Central memory CD8-positive, alpha-beta T cell (primary cell): ENCODE measurements around the gene TMEM45A.
"Not testable (repeated sequence)": the region's sequence is repeated elsewhere in the genome, so short reads cannot be mapped to it uniquely, and the experiment has no call there.

Experiments used
- ATAC-seq: fragments of 150-1000 bp; cut with Tn5 transposase; replicated peaks from 2 replicates; pipeline ENCODE4 v1.10.0; 2022; ENCODE audit warnings: mild to moderate bottlenecking, moderate FRiP score, moderate number of reproducible peaks; ENCODE audit not compliant: poor library complexity, severe bottlenecking; ENCODE audit errors: extremely low read depth
- DNase-seq, 2 donors: peaks; one replicate each; pipeline ENCODE4 v3.0.0; 2021; ENCODE audit warnings: low spot score in 2 of 2
- H3K27ac Mint-ChIP-seq: one replicate; pipeline ENCODE4 v1.8.0; 2022; ENCODE audit warnings: low read depth, mild to moderate bottlenecking, moderate library complexity, mixed read lengths
- H3K27me3 Mint-ChIP-seq: one replicate; pipeline ENCODE4 v1.8.0; 2022; ENCODE audit warnings: mixed read lengths
- H3K36me3 Mint-ChIP-seq: one replicate; pipeline ENCODE4 v1.8.0; 2022; ENCODE audit warnings: mild to moderate bottlenecking, moderate library complexity, mixed read lengths; ENCODE audit not compliant: insufficient read depth
- H3K4me1 Mint-ChIP-seq: one replicate; pipeline ENCODE4 v1.8.0; 2022; ENCODE audit warnings: mixed read lengths
- H3K4me3 Mint-ChIP-seq: one replicate; pipeline ENCODE4 v1.8.0; 2022; ENCODE audit warnings: mild to moderate bottlenecking, moderate library complexity, mixed read lengths
- H3K9me3 Mint-ChIP-seq: one replicate; pipeline ENCODE4 v1.8.0; 2022; ENCODE audit warnings: mixed read lengths

TMEM45A gene

DNA sequence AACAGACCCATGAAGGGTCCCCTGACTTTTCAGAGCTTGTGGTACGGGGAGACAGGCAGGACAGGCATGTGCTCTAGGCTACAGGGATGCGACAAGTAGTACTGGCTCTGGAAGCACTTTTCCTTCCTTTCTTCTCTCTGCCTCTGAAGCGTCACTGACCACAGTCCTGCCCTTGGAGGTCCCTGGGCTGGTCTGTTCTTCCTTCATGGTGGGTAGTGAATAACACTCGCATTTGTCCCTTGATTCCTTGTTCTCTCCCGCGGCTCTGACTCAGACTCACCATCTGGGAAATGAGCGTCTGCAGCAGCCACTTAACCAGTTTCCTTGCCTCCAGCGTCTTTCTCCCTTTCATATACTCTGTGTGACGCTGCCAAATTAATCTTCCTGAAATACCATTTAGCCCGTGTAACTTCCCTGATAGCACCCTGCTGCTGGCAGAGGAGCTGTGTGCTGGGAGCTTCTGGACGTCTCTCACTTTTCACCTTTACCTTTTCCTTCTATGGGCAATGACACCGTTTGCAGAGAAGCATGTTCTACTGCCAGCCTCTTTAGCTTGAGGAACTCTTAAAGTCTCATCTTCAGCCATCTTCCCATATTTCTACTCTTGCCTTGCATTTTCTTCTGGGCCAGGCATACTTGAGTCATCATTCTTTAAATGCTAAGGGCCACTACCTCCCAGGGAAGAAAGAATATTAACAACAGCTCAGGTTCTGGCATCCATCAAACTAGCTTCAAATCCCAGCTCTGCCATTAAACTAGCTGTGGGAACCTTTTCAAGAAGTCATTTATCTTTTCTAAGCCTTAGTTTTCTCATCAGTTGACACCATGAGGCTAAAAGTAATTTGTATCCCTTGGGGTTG, 33.6 kb downstream of the TMEM45A start:
- peaks cover 26% of the 10 kb centered on the region for H3K27me3 Mint-ChIP-seq
- no peak overlapping the region for H3K4me3 Mint-ChIP-seq
- H3K9me3 Mint-ChIP-seq: no peaks in the 10 kb centered on the region
- H3K36me3 Mint-ChIP-seq: no peaks in the 10 kb centered on the region
- no peaks in the 10 kb centered on the region for H3K4me1 Mint-ChIP-seq
- DNase-seq (no peak), ATAC-seq (no peak)
- H3K27ac Mint-ChIP-seq: no peak overlapping the region

DNA sequence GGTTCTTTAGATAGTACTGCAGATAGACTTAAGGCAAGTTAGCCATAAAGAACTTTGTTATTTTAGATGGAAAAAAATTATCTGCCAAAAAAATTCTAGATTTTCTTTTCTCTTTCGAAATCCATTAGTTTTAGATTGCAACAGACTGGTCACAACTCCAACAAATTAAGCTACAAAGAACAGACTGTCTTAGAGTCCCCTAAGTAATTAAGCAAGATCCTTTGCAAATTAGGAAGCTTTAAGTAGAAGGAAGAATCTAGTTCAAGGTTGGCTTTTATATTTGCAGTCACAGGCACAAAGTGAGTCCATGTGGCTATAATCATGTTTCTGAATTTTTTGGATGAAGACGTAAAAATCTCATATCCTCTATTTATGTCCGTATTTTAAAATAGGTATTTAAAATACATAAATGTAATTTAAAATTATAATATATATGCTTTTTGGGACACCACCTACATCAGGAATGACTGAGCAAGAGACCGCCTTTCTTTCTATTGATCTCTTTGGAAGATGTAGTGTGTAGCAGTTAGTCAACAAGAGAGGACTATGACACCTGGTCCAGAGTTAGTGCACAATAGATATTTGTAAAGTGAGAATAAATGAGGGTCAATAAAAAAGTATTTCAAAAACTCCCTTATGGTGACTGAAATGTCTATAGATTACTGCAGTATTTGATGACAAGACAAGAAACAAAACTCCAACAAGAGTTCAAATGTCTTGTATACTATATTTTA, 34.4 kb downstream of the TMEM45A start:
- no peaks in the 10 kb centered on the region for H3K36me3 Mint-ChIP-seq
- no peaks in the 10 kb centered on the region for H3K4me1 Mint-ChIP-seq
- H3K27ac Mint-ChIP-seq: no peak overlapping the region
- H3K4me3 Mint-ChIP-seq: no peak overlapping the region
- peaks cover 26% of the 10 kb centered on the region for H3K27me3 Mint-ChIP-seq
- ATAC-seq (no peak), DNase-seq (no peak)
- H3K9me3 Mint-ChIP-seq: no peaks in the 10 kb centered on the region

DNA sequence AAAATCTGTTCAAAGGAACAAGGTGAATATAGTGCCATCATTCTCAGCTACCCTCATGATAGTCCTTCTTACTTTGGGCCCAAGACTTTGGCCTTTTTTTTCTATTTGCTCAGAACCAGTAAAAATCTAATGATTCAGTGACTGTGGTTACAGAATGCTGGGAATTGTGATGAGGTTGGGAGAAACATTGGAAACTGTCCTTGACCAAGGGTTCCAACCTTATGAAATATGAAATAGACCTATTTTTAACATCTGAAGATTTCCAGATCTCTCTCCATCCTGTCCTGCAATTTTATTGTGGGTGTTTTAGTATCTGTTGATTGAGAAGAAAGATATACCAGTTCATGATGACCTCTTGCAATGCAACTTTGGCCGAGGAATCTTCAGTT, 34.9 kb downstream of the TMEM45A start:
- ATAC-seq: no peak
- Mint-ChIP-seq H3K27me3 (peaks cover 26% of the 10 kb centered on the region), H3K27ac (no peak overlapping the region), H3K4me3 (no peak overlapping the region), H3K4me1 (no peaks in the 10 kb centered on the region), H3K9me3 (no peaks in the 10 kb centered on the region), H3K36me3 (no peaks in the 10 kb centered on the region)
- DNase-seq: no peak

DNA sequence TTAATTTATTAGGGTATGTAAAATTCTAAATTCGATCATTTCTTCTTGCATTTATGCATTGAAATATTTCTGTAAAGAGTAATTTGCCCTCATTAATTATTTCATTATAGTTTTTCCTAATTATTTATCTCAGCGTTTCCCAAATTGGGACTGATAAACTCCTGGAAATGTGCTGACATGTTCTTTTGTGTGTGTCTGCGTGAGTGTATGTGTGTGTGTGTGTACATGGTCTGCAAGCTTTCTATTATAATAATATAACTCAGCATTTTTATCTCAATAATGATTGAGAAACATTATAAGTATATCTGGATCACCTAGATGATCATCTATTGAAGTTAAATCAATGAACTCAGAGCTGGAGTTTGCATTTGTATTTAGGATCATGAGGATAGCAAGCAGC, 38.7 kb downstream of the TMEM45A start:
- DNase-seq (no peak), ATAC-seq (no peak)
- H3K4me3 Mint-ChIP-seq: no peak overlapping the region
- H3K9me3 Mint-ChIP-seq: no peaks in the 10 kb centered on the region
- no peak overlapping the region for H3K27ac Mint-ChIP-seq
- no peaks in the 10 kb centered on the region for H3K4me1 Mint-ChIP-seq
- H3K36me3 Mint-ChIP-seq: no peaks in the 10 kb centered on the region
- H3K27me3 Mint-ChIP-seq: peaks cover 5% of the 10 kb centered on the region

DNA sequence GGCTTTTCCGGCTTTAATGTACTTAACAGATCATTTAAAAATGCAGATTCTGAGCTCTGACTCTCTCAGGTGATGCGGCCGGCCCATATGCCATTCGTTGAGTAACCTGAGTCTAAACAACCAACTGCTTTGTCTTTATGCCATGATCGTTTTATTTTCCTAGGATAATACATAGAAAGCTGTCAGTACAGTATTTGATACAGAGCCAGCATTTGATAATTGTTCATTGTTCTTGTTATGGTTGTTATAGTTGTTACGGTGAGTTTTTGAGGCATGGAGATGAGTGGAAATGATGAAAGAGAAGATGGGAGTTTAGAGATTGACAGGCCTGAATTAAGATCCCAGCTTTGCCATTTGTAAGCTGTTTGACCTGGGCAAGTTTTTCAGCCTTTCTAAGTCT, 40.0 kb downstream of the TMEM45A start:
- H3K27me3 Mint-ChIP-seq: peaks cover 5% of the 10 kb centered on the region
- no peaks in the 10 kb centered on the region for H3K4me1 Mint-ChIP-seq
- no peaks in the 10 kb centered on the region for H3K9me3 Mint-ChIP-seq
- no peak overlapping the region for H3K4me3 Mint-ChIP-seq
- ATAC-seq: no peak
- DNase-seq: no peak
- H3K36me3 Mint-ChIP-seq: no peaks in the 10 kb centered on the region
- no peak overlapping the region for H3K27ac Mint-ChIP-seq

DNA sequence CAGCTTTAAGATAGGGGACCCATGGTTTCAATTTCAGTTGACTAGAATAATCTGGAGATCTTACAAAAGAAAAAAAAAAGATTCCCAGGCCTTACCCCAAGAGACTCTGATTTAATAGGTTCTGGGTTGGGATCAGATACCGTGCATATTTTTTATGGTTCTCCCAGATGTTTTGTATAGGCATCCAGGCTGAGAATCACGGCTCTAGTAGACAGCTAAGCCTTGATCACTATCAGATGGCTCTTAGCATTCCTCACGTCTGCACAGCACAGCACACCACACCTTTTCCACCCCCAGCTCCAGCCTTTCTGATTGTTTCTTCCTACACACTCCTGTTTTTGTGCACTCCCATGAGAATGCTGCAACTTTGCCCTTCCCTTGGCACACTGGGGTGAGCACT, 40.8 kb downstream of the TMEM45A start:
- Mint-ChIP-seq H3K36me3 (no peaks in the 10 kb centered on the region), H3K27me3 (peaks cover 10% of the 10 kb centered on the region), H3K4me1 (no peaks in the 10 kb centered on the region), H3K27ac (no peak overlapping the region), H3K4me3 (no peak overlapping the region), H3K9me3 (no peaks in the 10 kb centered on the region)
- ATAC-seq (no peak), DNase-seq (no peak)

DNA sequence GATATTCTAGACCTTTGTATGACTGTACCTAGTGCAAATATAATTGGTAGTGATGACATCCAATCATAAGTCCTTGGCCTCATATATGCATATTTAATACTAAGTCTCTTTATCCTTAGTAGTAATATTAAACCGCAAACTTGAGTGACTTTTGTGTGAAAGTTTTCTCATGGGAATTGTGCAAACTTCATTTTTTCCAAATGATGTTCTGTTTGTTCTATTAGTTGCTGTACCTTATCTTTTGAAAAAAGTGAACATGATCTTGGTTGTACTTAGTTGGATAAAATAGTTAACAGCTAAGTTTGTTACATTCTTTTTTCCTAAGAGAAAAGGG, 43.2 kb downstream of the TMEM45A start:
- no peak overlapping the region for H3K4me3 Mint-ChIP-seq
- no peaks in the 10 kb centered on the region for H3K36me3 Mint-ChIP-seq
- H3K9me3 Mint-ChIP-seq: no peaks in the 10 kb centered on the region
- H3K27ac Mint-ChIP-seq: no peak overlapping the region
- no peak for ATAC-seq
- no peaks in the 10 kb centered on the region for H3K4me1 Mint-ChIP-seq
- no peak for DNase-seq
- H3K27me3 Mint-ChIP-seq: peaks cover 10% of the 10 kb centered on the region

DNA sequence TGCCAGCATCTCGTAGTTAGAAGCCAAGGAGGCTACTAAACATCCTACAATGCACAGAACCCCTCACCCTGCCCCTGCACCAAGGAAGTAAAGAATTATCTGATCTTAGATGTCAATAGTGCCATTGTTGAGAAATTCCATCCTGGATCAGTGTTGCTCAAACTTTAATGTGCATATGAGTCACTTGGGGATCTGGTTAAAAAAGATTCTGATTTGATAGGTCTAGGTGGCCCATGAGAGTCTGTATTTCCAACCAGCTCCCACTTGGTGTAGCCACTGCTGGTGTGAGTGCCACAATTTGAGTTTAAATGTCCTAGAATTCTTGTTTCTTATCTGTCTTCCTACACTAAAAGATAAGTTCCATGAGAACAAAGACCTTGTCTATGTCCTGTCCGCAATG, 43.7 kb downstream of the TMEM45A start:
- Mint-ChIP-seq H3K9me3 (no peaks in the 10 kb centered on the region), H3K4me3 (no peak overlapping the region), H3K27me3 (peaks cover 10% of the 10 kb centered on the region), H3K4me1 (no peaks in the 10 kb centered on the region), H3K36me3 (no peaks in the 10 kb centered on the region), H3K27ac (no peak overlapping the region)
- ATAC-seq (no peak), DNase-seq (no peak)

DNA sequence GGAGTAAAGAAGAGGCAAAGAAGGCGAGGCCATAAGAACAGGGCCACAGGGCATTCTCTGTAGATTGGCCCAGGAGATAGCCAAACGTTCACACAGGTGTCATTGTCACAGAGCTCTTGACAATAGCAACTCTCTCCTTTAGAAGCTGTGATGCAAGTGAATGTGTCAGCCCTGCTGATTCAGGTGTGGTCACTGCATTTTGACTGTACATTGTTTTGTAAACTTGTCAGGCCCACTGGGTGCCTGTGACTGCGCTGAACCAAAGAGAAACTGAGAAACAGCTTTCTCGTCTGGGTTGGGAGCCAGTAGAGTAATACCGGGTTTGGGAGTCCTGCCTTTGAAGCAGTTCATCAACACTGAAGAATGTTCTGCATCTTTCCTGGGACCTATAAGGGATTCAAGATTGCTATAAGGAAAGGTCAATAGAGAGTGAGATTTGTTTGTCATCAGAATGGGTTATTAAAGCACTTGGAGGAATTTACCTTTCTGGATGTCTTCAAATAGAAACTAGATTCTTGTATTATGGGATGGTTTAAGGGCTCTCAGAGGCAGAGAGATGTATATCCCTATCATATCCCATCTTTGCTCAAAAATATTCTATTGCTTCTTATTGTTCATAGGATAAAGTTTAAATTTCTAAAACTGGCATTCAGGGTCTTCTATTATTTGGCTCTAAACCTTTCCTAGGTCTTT, 45.4 kb downstream of the TMEM45A start:
- ATAC-seq: no peak
- Mint-ChIP-seq H3K27me3 (peaks cover 10% of the 10 kb centered on the region), H3K9me3 (no peaks in the 10 kb centered on the region), H3K4me3 (no peak overlapping the region), H3K4me1 (no peaks in the 10 kb centered on the region), H3K36me3 (no peaks in the 10 kb centered on the region), H3K27ac (no peak overlapping the region)
- no peak for DNase-seq

DNA sequence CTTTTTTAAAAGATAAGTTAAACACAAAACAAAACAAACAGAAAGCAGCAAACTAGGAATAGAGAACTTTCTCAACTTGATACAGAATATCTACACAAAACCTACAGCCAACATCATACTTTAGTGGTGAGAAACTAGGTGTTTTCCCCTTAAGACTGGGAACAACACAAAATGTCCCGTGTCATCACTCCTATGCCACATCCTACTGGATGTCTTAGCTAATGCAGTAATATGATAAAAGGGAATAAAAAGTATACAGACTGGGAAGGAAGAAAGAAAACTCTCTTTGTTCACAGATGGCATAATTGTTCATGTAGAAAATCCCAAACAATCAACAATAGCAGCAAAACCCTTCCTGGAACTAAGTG, 45.9 kb downstream of the TMEM45A start:
- Mint-ChIP-seq H3K36me3 (no peaks in the 10 kb centered on the region), H3K27ac (no peak overlapping the region), H3K27me3 (peaks cover 10% of the 10 kb centered on the region), H3K4me3 (no peak overlapping the region), H3K9me3 (no peaks in the 10 kb centered on the region), H3K4me1 (no peaks in the 10 kb centered on the region)
- DNase-seq (no peak), ATAC-seq (no peak)

DNA sequence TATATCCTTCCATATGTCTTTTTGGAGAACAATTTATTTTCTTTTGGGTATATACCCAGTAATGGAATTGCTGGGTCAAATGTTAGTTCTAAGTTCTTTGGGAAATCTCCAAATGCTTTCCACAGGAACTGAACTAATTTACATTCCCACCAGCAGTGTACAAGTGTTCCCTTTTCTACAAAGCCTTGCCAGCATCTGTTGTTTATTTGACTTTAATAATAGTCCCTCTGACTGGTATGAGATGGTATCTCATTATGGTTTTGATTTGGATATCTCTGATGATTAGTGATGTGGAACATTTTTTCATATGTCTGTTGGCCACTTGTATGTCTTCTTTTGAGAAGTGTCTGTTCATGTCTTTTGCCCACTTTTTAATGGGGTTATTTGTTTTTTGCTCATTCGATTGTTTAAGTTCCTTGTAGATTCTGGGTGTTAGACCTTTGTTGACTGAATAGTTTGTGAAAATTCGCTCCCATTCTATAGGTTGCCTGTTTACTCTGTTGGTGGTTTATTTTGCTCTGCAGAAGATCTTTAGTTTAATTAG, 48.4 kb downstream of the TMEM45A start:
- H3K27ac Mint-ChIP-seq: no peak overlapping the region
- H3K36me3 Mint-ChIP-seq: no peaks in the 10 kb centered on the region
- DNase-seq (no peak), ATAC-seq (no peak)
- no peaks in the 10 kb centered on the region for H3K9me3 Mint-ChIP-seq
- peaks cover 24% of the 10 kb centered on the region for H3K27me3 Mint-ChIP-seq
- no peak overlapping the region for H3K4me3 Mint-ChIP-seq
- no peaks in the 10 kb centered on the region for H3K4me1 Mint-ChIP-seq

DNA sequence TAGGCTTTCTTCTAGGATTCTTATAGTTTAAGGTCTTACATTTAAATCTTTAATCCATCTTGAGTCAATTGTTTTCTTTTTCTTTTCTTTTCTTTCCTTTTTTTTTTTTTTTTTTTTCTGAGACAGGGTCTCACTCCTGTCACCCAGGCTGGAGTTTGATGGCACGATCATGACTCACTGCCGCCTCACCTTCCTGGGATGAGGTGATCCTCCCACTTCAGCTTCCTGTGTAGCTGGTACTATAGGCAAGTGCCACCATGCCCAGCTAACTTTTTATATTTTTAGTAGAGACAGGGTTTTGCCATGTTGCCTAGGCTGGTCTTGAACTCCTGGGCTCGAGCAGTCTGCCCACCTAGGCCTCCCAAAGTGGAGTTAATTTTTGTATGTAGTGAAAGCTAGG, 49.0 kb downstream of the TMEM45A start:
- not testable (repeated sequence) for H3K27ac Mint-ChIP-seq, H3K36me3 Mint-ChIP-seq, DNase-seq, H3K4me1 Mint-ChIP-seq, H3K4me3 Mint-ChIP-seq, H3K9me3 Mint-ChIP-seq, ATAC-seq
- peaks cover 29% of the 10 kb centered on the region for H3K27me3 Mint-ChIP-seq

DNA sequence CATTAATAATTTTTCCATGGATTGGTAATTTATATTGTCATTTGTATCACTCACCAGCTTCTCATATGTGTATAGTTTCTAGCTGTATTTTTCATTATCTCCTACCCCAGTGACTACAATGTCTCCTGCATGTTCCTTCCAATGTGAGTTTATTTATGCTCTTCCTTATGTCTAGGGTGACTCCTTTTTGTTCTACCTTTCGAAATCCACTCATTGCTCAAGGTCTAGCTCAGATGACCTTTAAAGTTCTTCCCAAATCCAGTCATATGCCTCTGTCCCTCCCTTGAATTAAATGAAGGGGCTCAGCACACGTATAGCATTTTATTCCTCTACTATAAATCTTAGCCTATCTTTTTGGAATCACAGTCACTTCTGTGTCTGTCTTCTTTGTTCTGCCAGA, 53.0 kb downstream of the TMEM45A start:
- Mint-ChIP-seq H3K36me3 (no peaks in the 10 kb centered on the region), H3K27ac (no peak overlapping the region), H3K9me3 (no peaks in the 10 kb centered on the region), H3K4me3 (no peak overlapping the region), H3K27me3 (peaks cover 50% of the 10 kb centered on the region), H3K4me1 (no peaks in the 10 kb centered on the region)
- DNase-seq (no peak), ATAC-seq (no peak)
